GM10248 (cell line): ENCODE measurements around the gene WNT9A.
"Not testable (repeated sequence)": the region's sequence is repeated elsewhere in the genome, so short reads cannot be mapped to it uniquely, and the experiment has no call there.

Experiments
- CTCF ChIA-PET: fragments of 300-600 bp; sonication (Branson Sonifier 250); formaldehyde crosslinking; extraction: SDS; loops from one replicate; lab custom pipeline; 2021; ENCODE audit warnings: antibody characterized with exemption; lab: Yijun Ruan, JAX
- POLR2A ChIA-PET: fragments of 350-650 bp; sonication (Branson Sonifier 250); formaldehyde crosslinking; extraction: SDS; loops from one replicate; lab custom pipeline; 2020; ENCODE audit warnings: antibody characterized with exemption; lab: Yijun Ruan, JAX
- DNase-seq: peaks from one replicate; pipeline ENCODE4 v3.0.0; 2012; ENCODE audit errors: extremely low spot score
- TF ChIP-seq, protein P1 (sequence below): IDR thresholded peaks from 2 replicates; pipeline ENCODE4 v1.5.1; 2012; ENCODE audit warnings: mild to moderate bottlenecking, low read depth; ENCODE audit errors: extremely low read depth, missing control alignments, control extremely low read depth

The WNT9A gene

DNA sequence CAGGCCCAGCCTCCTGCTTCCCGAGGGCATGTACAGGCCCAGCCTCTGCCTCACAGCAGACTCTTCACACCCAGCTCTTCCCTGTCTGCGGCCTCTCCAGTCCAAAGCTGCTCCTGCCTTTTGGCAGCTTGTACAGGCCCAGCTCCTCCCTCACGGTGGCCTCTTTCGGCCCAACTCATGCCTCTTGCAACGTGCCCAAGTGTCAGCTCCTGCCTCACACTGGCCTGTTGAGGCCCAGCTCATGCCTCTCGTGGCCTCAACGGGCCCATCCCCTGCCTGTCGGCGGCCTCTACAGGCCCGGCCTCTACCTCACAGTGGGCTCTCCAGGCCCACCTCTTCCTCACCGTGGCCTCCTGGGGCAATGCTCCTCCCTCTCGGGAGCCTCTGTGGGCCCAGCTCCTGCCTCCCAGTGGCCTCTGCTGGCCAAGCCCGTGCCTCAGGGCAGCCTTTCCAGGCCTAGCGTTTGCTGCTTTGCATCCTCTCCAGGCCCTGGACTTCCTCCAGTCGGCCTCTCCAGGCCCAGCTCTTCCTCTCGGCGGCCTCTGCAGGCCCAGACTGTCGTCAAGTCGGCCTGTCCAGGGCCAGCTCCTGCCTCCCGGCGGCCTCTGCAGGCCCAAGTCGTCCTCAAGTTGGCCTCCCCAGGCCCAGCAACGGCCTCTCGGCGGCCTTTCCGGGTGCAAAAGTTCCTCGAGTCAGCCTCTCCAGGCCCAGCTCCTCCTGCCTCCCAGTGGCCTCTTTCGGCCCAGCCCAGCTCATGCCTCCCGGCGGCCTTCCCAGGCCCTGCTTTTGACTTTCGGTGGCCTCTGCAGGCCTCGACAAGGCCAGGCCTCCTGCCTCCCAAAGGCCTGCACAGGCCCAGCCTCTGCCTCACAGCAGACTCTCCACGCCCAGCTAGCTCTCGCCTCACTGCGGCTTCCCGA is 22.6 kb upstream of the WNT9A start:
- DNase-seq, CTCF ChIA-PET, POLR2A ChIA-PET: not testable (repeated sequence)

DNA sequence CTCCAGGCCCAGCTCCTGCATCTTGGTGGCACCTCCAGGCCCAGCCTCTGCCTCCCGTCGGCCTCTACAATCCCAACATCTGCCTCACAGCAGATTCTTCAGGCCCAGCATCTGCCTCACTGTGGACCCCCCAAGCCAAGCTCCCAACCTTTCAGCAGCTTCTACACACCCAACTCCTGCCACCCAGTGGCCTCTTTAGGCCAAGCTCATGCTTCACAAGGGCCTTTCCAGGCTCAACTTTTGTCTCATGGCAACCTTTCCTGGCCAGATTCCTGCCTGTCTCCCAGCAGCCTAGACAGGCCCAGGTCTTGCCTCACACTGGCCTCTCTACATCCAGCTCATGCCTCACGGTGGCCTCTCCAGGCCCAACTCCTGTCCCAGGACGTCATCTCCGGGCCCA is 20.1 kb upstream of the WNT9A start:
- TF ChIP-seq, protein P1, sequence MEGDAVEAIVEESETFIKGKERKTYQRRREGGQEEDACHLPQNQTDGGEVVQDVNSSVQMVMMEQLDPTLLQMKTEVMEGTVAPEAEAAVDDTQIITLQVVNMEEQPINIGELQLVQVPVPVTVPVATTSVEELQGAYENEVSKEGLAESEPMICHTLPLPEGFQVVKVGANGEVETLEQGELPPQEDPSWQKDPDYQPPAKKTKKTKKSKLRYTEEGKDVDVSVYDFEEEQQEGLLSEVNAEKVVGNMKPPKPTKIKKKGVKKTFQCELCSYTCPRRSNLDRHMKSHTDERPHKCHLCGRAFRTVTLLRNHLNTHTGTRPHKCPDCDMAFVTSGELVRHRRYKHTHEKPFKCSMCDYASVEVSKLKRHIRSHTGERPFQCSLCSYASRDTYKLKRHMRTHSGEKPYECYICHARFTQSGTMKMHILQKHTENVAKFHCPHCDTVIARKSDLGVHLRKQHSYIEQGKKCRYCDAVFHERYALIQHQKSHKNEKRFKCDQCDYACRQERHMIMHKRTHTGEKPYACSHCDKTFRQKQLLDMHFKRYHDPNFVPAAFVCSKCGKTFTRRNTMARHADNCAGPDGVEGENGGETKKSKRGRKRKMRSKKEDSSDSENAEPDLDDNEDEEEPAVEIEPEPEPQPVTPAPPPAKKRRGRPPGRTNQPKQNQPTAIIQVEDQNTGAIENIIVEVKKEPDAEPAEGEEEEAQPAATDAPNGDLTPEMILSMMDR: peak; percentile 26
- CTCF ChIA-PET, POLR2A ChIA-PET, DNase-seq: not testable (repeated sequence)

DNA sequence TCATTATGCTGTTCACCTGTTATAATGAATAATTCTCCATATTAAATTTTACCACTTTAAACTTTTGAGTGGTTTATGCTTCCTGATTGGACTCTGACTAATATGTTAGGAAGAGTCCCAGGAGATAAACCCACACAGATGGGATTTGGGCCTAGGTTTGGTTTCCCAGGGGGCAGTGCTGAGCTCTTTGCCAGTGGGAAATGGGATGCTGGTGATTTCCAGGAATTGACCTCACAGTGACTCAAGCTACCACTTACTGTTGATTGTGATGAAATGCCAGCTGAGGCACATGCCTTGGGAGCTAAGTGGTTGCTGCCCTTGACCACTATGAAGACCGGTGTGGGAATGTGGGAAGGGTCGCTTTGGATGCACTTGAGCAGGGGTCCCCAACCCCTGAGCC is 19.0 kb upstream of the WNT9A start:
- POLR2A ChIA-PET, CTCF ChIA-PET: not testable (repeated sequence)

DNA sequence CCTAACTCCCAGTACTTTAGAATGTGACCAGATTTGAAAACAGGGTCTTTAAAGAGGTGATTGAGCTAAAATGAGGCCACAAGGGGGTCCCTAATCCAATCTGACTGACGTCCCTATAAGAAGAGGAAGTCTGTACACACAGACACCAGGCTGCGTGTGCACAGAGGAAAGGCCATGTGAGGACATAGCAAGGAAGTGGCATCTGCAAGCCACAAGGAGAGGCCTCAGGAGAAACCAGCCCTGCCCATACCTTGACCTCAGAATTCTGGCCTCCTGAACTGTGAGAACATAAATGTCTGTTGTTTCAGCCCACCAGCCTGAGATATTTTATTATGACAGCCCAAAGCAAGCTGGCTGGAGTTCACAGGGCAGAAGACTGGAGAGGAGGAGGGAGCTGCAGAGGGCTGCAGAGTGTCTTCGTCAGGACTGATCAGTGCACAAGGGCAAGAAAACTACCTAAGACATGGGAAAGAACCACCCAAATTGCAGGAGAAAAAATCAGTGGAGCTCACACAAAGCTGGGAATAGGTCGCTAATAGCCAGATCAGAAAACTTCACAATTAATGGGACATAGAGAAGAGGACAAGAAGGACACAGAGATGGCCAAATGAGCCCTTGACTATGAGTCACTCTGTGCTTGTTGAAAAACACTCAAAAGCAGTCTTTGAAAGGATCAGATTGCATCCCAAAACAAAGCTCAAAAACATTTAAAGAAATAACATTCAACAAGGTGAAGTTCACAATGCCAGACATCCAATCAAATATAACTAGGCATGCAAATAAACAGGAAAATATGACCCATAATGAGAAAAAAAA is 14.1 kb upstream of the WNT9A start:
- CTCF ChIA-PET: no interaction called here
- POLR2A ChIA-PET: interaction anchor here (0.6 kb wide), 1 partner anchor 1260 kb away, joined by 4 read pairs; no protein-coding TSS in a partner anchor
- TF ChIP-seq, protein P1: no peak
- no peak for DNase-seq

More for the DNA sequence above, 19.0 kb upstream of the WNT9A start:
- not testable (repeated sequence) for DNase-seq

DNA sequence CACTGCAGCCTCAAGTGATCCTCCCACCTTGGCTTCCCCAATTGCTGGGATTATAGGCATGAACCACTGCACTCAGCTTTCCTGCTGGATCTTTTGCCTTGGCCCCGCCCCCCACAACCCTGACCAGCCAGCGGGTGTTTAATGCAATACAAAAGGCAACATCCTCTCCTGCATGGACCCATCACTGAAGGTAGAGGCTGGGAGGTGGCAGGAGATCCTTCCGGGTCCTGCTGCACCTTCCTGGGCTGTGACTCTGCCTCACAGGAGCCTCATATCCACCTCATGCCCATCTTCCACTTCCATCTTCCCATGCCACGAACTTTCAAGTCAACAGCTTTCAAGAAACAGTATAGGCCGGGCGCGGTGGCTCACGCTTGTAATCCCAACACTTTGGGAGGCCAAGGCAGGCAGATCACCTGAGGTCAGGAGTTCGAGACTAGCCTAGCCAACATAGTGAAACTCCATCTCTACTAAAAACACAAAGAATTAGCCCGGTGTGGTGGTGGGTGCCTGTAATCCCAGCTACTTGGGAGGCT is 11.7 kb upstream of the WNT9A start:
- no peak for DNase-seq
- ChIA-PET POLR2A (no interaction called here), CTCF (interaction anchor here (1.1 kb wide), 1 partner anchor 40 kb away, joined by 3 read pairs; no protein-coding TSS in a partner anchor)
- TF ChIP-seq, protein P1: no peak

DNA sequence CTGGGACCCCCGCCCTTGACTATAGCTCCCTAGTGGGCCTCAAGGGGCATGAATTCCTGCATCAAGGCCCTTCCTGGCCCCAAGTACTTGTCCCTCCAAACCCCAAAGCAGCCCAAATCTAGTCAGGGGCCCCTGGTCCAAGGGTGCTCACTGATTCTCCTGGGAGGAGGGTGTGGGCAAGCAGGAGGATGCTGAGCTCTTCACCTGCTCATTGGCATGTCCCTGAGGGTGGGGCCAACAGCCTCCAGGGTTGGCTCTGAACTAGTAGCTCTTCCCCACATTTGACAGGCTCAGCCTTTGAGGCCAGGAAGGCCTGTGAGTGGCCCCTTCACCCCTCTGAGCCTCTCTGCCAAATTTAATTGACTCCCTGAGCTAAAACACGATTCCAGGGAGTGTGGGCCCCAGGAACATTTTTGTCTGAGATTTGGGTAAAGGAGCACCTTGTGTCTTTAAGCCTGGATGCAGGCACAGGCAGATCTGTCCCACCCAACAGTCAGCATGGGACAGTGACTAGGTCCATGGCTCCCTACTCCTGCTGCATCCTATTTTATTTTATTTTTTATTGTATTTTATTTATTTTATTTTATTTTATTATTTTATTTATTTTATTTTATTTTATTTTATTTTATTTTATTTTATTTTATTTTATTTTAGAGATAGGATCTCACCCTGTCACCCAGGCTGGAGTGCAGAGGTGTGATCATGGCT is 11.0 kb upstream of the WNT9A start:
- no peak for DNase-seq
- POLR2A ChIA-PET: no interaction called here
- TF ChIP-seq, protein P1: no peak
- CTCF ChIA-PET: interaction anchor here (0.9 kb wide), 1 partner anchor 9 kb away, joined by 3 read pairs; no protein-coding TSS in a partner anchor

DNA sequence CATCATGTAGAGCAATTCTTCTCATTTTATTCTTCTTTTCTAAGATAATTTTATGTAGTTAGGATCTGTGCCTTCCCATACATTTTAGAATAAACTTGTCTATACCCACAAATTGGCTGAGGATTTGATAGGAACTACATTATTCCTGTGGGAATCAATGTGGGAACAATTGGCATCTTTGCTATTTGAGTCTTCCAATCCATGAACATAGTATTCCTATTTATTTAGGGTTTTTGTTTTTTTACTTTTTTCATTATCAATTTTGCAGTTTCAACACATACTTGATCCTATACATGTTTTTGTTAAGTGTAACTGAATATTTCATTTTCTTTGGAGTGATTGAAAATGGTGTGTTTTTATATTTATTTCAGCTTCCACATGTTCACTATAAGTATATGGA is 8.1 kb upstream of the WNT9A start:
- ChIA-PET POLR2A (no interaction called here), CTCF (interaction anchor here (1.0 kb wide), 1 partner anchor 475 kb away, joined by 4 read pairs; no protein-coding TSS in a partner anchor)
- no peak for DNase-seq
- TF ChIP-seq, protein P1: no peak
